GM19463 (cell line): ENCODE results near the gene KATNB1.
"Not testable (repeated sequence)": the region's sequence is repeated elsewhere in the genome, so short reads cannot be mapped to it uniquely, and the experiment has no call there.

ENCODE experiments used
- ATAC-seq: cut with Tn5 transposase; IDR thresholded peaks from one replicate; pipeline ENCODE4 v1.9.1; 2021; ENCODE audit warnings: mild to moderate bottlenecking, moderate library complexity; ENCODE audit not compliant: unreplicated experiment

The KATNB1 gene

DNA sequence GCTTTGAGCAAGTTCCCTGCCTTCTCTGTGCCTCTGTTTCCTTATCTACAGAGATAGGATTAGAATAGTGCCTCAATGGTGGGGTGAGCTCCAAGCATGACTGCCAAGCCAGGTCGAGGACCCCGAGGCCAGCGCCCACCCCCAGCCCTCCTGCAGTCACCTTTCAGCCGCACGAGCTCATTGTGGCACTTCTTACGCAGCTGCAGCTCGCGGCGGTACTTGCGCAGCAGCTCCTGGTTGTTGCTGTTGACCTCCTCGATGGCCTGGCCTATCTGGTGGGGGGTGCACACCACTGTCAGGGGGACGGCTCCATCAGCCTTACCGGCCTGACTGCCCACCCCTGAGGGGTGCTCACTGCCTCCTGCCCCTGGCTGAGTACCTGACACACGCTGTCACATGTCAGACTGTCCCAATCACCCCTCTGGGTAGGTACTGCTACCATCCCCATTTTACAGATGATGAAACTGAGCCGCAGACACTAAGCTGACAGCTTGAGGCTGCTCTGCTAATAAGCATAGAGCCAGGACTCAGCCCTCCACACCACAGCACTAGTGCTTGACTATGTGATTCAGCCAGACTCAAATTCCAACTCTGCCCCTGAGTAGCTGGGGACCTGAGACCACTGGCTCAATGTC is 31.3 kb downstream of the KATNB1 start:
- no peak for ATAC-seq

GRCh38 chr16:57769541-57770145 is 34.1 kb downstream of the KATNB1 start:
- no peak for ATAC-seq

DNA sequence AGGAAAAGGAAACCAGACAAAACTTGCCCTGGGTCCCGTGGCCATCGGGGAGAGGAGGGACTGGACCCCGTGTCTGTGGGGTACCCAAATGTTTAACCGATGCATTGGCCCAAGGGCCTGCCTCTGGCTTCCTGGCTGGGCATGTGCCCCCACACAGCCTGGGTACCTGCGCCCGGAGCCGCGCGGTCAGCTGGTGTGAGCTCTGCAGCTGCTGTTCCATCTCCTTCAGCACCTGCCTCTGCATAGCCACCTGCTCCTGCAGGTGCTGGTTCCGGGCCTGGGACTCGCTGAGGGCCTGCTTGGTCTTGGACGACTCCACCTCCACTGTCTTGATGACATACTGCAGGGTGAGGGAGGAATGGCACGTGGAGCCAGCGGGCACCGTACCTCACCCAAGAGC is 34.8 kb downstream of the KATNB1 start:
- no peak for ATAC-seq

- ATAC-seq, result no peak
These were observed 35.7 kb downstream of the KATNB1 start for GRCh38 chr16:57771141-57771785.

GRCh38 chr16:57773019-57773418 is 37.4 kb downstream of the KATNB1 start:
- ATAC-seq, result no peak

DNA sequence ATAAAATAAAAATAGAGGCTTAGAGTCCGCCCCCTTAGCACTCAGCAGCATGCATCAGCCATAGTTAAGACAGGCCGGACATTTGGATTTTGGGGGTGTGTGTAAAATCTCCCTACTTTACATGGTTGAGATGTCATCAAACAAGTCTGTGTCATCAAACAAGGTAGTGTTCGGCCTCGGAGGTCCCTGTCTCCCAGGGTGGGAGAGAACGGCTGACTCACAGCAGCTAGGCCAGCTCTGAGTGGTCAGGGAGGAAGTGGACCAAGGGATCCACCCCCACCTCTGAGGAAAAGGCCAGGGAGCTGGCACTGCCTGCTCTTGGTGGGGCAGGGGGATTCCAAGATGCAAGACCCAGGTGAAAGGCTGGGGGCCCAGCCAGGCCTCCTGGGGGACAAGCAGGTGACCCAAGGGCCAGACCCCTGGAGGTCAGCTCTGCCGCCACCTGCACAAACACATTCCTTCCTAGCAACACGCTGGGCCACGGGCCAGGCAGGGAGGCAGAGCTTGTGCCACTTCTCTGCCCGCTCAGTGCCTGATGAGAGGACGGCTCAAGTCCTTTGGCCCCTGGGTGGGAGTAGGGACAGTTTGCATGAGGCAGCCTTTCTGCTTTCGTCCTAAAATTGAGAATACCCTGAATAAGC is 38.2 kb downstream of the KATNB1 start:
- ATAC-seq, result no peak

GRCh38 chr16:57774705-57775285 is 39.2 kb downstream of the KATNB1 start:
- no peak for ATAC-seq

DNA sequence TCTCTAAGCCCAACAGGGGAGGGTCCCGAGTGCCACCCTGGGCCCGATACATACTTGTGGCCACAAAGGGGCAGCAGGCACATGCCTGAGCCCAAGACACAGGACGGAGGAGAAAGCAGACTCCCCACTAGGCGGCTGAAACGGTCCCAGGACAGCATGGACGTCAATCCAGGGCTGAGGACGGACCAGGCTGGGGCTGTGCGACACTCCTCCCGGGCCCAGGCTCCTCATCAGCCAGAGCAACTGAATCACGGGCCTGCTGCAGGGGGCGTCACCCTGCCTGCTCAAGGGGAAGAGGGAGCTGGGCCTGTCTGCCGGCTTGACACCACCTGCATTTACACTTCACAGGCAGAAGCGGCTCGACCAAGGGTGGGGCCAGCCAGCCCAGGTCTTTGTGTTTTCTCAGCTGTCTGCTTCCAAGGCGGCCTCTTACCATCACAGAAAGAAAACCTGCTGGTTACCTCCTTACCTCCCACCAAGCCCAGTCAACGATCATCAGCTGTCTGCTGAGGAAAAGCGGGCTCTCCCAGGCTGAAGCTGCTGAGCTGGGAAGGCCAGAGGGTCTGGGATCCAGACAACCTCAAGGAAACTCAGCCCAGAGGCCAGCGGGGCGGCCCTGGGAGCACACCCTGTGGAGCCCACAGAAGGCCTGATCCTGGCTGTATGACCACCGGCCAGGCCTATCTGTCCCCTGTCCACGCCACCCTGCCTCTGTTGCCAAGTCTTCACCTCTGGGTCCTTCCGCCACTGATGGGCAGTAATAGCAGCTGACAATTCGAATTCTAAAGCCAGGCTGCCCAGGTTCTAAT is 40.3 kb downstream of the KATNB1 start:
- ATAC-seq, result no peak

DNA sequence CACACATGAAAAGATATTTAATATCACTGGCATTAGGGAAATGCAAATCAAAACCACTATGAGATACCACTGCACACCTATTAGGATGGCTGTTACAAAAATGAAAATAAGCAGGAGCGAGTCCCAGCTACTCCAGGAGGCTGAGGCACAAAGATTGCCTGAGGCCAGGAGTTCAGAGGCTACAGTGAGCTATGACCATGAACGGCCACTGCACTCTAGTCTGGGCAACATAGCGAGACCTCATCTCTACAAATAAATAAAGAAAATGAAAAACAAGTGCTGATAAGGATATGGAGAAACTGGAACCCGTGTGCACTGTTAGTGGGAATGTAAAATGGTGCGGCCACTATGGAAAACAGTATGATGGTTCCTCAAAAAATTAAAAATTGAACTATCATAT is 43.1 kb downstream of the KATNB1 start:
- no peak for ATAC-seq

DNA sequence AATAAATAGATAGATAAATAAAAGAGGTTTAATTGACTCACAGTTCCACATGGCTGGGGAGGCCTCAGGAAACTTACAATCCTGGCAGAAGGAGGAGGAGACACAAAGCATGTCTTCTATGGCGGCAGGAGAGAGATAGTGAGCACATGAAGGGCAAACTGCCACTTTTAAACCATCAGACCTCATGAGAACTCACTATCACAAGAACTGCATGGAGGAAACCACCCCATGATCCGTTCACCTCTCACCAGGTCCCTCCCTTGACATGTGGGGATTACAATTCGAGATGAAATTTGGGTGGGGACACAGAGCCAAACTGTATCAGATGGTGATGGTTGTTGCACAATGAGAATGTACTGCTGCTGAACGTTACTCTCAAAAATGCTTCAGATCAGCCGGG is 44.3 kb downstream of the KATNB1 start:
- not testable (repeated sequence) for ATAC-seq

DNA sequence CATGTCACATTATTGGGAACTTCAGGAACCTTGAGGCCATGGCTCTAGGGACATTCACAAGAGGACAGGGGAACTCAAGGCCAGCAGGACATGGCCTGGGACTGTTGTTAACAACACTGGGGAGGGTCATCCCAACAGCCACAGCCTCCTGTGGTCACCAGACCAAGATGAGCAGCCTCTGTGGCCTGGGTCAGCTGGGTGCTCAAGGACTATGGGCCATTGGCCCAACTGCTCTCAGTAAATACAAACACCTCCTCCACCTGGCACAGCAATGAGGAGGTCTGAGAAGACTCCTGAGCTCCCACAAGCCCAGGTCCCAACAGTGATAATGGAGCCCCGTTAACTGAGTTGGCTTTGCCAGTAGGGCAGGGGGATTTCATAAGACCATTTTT is 45.8 kb downstream of the KATNB1 start:
- ATAC-seq, result no peak

DNA sequence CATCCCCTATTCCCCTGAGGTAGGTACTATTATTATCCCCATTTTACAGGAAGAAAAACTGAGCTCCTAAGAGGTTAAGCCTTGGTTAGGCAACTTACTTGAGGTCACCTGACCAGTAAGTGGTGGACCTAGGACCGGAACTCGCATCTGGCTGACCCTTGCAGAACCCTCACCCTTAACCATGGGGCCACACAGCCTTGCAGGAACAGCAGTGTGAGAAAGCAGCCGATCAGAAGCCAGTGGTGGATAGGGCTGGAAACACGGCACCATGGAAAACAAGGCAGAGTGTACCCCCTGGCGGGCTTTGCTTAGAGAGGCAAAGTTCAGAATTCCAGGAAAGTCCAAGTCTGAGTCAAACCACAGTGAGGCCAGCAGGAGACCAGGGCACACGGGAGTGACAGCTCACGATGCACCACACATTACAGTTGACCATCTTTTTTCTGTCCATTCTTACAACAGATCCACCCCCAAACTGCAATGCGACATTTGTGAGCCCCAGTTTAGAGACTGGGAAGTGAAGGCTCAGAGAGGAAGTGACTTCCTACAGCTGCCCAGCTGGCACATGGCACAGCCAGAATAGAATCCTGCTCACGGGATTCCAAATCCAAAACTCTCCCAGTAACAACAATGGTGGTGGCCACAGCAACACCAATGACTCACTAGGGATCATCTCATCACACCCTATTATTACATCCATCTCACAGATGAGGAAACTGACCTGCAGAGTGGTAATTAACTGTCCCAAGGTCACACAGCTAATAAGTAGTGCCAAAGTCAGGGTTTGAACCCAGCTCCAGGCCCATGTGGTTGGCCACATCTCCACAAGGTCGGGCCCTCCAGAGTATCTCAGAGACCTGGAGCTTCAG is 46.4 kb downstream of the KATNB1 start:
- no peak for ATAC-seq

DNA sequence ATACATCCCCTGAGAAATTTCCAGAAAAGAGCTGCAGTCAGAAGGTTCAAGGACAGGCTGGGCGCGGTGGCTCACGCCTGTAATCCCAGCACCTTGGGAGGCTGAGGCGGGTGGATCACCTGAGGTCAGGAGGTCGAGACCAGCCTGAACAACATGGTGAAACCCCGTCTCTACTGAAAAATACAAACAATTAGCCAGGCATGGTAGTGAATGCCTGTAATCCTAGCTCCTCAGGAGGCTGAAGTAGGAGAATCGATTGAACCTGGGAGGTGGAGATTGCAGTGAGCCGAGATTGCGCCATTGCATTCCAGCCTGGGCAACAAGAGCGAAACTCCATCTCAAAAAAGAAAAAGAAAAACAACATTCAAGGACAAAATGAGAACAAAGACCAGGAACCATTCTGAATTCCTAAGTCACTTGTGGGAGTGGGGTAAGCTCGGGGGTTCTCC is 47.1 kb downstream of the KATNB1 start:
- not testable (repeated sequence) for ATAC-seq

- no peak for ATAC-seq
These were observed 47.5 kb downstream of the KATNB1 start for GRCh38 chr16:57783116-57783515.

GRCh38 chr16:57783883-57784282 is 48.3 kb downstream of the KATNB1 start:
- ATAC-seq, result no peak

DNA sequence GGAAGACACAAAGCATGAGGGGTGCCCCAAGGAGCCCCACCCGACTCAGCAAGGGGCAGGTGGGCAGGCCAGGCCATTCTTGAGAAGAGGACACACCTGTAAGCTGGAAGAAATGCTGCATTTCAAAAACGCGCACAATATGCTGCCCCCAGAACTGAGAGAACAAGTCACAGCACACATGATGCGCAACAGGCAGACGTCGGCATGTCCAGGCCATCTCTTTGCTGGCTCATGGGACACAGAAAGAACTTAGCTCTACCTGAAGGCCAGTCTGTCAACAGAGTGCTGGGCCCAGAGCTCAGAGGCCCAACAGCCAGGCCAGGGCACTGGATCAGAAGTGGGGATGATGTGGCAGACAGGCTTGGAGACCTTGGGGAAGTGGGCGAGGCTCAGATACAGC is 48.8 kb downstream of the KATNB1 start:
- no peak for ATAC-seq

DNA sequence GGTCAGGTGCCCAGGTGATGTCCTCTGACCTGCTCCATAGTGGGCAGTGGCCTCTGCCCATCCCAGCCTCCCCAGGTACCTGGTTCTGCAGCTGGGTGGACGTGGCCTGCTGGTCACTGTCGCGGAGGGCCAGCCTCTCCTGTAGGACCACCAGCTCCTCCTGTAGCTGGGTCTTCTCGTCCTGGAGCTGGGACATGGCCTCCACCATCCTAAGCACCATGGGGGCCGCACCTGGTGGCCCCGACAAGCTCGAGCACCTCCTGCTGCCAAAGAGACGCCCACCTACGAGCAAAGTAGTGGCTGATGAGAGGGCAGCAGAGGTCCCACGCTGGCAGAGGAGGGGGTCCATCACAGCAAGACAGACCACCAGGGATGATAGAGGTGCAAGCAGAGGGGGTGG is 49.8 kb downstream of the KATNB1 start:
- no peak for ATAC-seq

DNA sequence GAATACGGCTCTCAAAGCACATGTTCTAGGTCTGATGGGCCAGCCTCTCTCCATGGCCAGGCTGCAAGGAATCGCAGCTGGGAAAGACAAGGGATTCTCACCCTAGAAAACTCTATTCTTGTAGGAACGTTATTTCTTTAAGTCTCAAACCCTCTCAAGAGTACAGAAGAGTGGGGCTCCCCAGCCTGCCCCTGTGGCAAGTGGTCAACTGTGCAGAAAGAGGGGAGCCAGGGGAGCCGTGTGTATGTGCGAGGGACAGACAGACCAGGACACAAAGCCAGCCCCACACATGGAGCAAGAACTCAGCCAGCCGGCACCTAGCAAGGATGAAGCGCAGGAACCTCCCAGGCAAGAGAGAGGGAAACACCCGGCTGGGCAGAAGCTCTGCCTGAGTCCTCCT is 50.4 kb downstream of the KATNB1 start:
- no peak for ATAC-seq

- no peak for ATAC-seq
These were observed 51.3 kb downstream of the KATNB1 start for GRCh38 chr16:57786632-57787518.
